GM12878 (cell line): ENCODE measurements around the gene ZNF678. TPM values are rescaled to one million over a fixed set of nuclear protein-coding genes. Genes with fewer than 3 reads are reported as not detected.

Experiments
- ATAC-seq: fragments of 200-7000 bp; cut with Tn5 transposase; 3 replicates; pipeline ENCODE4 v1.9.1; 2020; ENCODE audit warnings: mild to moderate bottlenecking, moderate library complexity
- BruUV-seq: library from RNA; stranded (reverse); fragments of 400-500 nt; replicated peaks from 2 replicates; lab custom pipeline; 2021; lab: Mats Ljungman, UMichigan
- CTCF ChIA-PET: fragments of 300-600 bp; sonication (Branson Sonifier 250); formaldehyde crosslinking; extraction: SDS; loops from one replicate; lab custom pipeline; 2021; ENCODE audit warnings: inconsistent platforms; lab: Yijun Ruan, JAX
- POLR2A ChIA-PET: fragments of 350-600 bp; formaldehyde crosslinking; extraction: SDS; loops from one replicate; lab custom pipeline; 2021; ENCODE audit warnings: inconsistent platforms; lab: Charles Lee
- RAD21 ChIA-PET: fragments of 300-600 bp; sonication (Branson Sonifier 250); formaldehyde crosslinking; loops from one replicate; lab custom pipeline; 2023; ENCODE audit warnings: antibody characterized with exemption; ENCODE audit not compliant: unreplicated experiment; lab: Charles Lee
- SMC1A ChIA-PET: fragments of 300-600 bp; sonication (Branson Sonifier 250); formaldehyde crosslinking; loops from one replicate; lab custom pipeline; 2023; ENCODE audit not compliant: unreplicated experiment, uncharacterized antibody; lab: Charles Lee
- DNase-seq: peaks from one replicate; pipeline ENCODE4 v3.0.0-alpha.2; 2011; ENCODE audit warnings: low read depth, low spot score
- FAIRE-seq: peaks from 3 replicates; lab custom pipeline; 2011; peaks lifted over from hg19 to GRCh38; lab: Jason Lieb, UNC
- H2AFZ ChIP-seq: 2 replicates; pipeline ENCODE4 v1.6.0; 2011; ENCODE audit warnings: low read depth, low read length, control low read depth; ENCODE audit not compliant: control insufficient read depth
- H3K27ac ChIP-seq: 2 replicates; pipeline ENCODE4 v1.5.1; 2011; ENCODE audit warnings: control low read depth; ENCODE audit not compliant: control insufficient read depth, insufficient read depth
- H3K27me3 ChIP-seq, 2 experiments: replicated peaks in 1 of 2; 2 replicates each; pipeline versions ENCODE4 v1.6.0 to v1.6.1; 2011; ENCODE audit warnings: low read length in 1 of 2; ENCODE audit not compliant: control insufficient read depth in 2 of 2, insufficient read depth in 2 of 2
- H3K36me3 ChIP-seq, 2 experiments: 2 replicates each; pipeline ENCODE4 v1.5.1; 2011; ENCODE audit warnings: low read length in 1 of 2; ENCODE audit not compliant: control insufficient read depth in 2 of 2, insufficient read depth in 2 of 2
- H3K4me1 ChIP-seq: 2 replicates; pipeline ENCODE4 v1.6.1; 2011; ENCODE audit warnings: mild to moderate bottlenecking, low read length, moderate library complexity, mixed read lengths; ENCODE audit not compliant: control insufficient read depth, insufficient read depth
- H3K4me2 ChIP-seq: 2 replicates; pipeline ENCODE4 v1.6.0; 2011; ENCODE audit warnings: control low read depth; ENCODE audit not compliant: control insufficient read depth, insufficient read depth
- H3K4me3 ChIP-seq: fragments of 200-600 bp; sonication (generic); 2 replicates; pipeline ENCODE4 v1.5.1; 2016
- H3K79me2 ChIP-seq: 2 replicates; pipeline ENCODE4 v1.6.0; 2011; ENCODE audit warnings: low read length; ENCODE audit not compliant: control insufficient read depth, insufficient read depth
- H3K9ac ChIP-seq: 2 replicates; pipeline ENCODE4 v1.8.0; 2011; ENCODE audit warnings: low read length, control low read depth, mixed read lengths; ENCODE audit not compliant: control insufficient read depth, insufficient read depth
- H3K9me3 ChIP-seq: replicated peaks from 3 replicates; pipeline ENCODE4 v1.5.1; 2011; ENCODE audit warnings: mild to moderate bottlenecking, low read length; ENCODE audit not compliant: control insufficient read depth, insufficient read depth
- H4K20me1 ChIP-seq: 2 replicates; pipeline ENCODE4 v1.6.0; 2011; ENCODE audit not compliant: control insufficient read depth, insufficient read depth
- CBFB ChIP-seq: IDR thresholded peaks from 2 replicates; pipeline ENCODE4 v1.6.1; 2016; ENCODE audit warnings: antibody characterized with exemption, low read depth
- CREB1 ChIP-seq: IDR thresholded peaks from 2 replicates; pipeline ENCODE4 v1.6.1; 2012; ENCODE audit warnings: low read depth, mild to moderate bottlenecking, inconsistent platforms
- E2F4 ChIP-seq: IDR thresholded peaks from 2 replicates; pipeline ENCODE4 v1.6.1; 2012; ENCODE audit warnings: low read depth, low read length, improper control_type of control experiment
- KDM1A ChIP-seq: fragments of 200-600 bp; sonication (generic); IDR thresholded peaks from 2 replicates; pipeline ENCODE4 v1.6.1; 2016; ENCODE audit warnings: borderline replicate concordance
- MEF2A ChIP-seq: IDR thresholded peaks from 2 replicates; pipeline ENCODE4 v1.6.1; 2011; ENCODE audit warnings: low read depth, mild to moderate bottlenecking, low read length, moderate library complexity; ENCODE audit not compliant: insufficient read depth
- PAX5 ChIP-seq: IDR thresholded peaks from 2 replicates; pipeline ENCODE4 v1.6.1; 2011; ENCODE audit warnings: low read depth, low read length, borderline replicate concordance
- POLR2A ChIP-seq: IDR thresholded peaks from 2 replicates; pipeline ENCODE4 v1.6.1; 2011; ENCODE audit warnings: low read depth, mild to moderate bottlenecking, low read length
- RAD51 ChIP-seq: fragments of 450-650 bp; IDR thresholded peaks from 2 replicates; pipeline ENCODE4 v1.6.1; 2016; ENCODE audit warnings: moderate library complexity, mild to moderate bottlenecking, inconsistent platforms
- SIX5 ChIP-seq: IDR thresholded peaks from 2 replicates; pipeline ENCODE4 v1.6.1; 2011; ENCODE audit warnings: mild to moderate bottlenecking, low read depth, low read length, moderate library complexity; ENCODE audit not compliant: severe bottlenecking
- SREBF2 ChIP-seq: IDR thresholded peaks from 2 replicates; pipeline ENCODE4 v1.6.1; 2012; ENCODE audit warnings: mild to moderate bottlenecking, low read length
- WRNIP1 ChIP-seq: IDR thresholded peaks from 2 replicates; pipeline ENCODE4 v1.6.1; 2011; ENCODE audit warnings: low read depth, low read length, improper control_type of control experiment, borderline replicate concordance
- ZBTB11 ChIP-seq: fragments of 450-650 bp; formaldehyde crosslinking; IDR thresholded peaks from 2 replicates; pipeline ENCODE4 v1.5.0; 2022; ENCODE audit warnings: mild to moderate bottlenecking, missing genetic modification characterization
- ZSCAN29 ChIP-seq: fragments of 450-650 bp; IDR thresholded peaks from 2 replicates; pipeline ENCODE4 v1.6.1; 2017; ENCODE audit warnings: mild to moderate bottlenecking, moderate library complexity
- WGBS: methylation state at CpG from one replicate; pipeline ENCODE4 v1.1.6; 2016; ENCODE audit warnings: low lambda C conversion rate; ENCODE audit not compliant: insufficient replicate concordance, insufficient coverage; ENCODE audit errors: missing lambda C conversion rate; 5-methylcytosine and 5-hydroxymethylcytosine counted together
- in situ Hi-C: fragments of 300-500 bp; cut with MboI; formaldehyde crosslinking; loops from 9 replicates; pipeline ENCODE4 v1.14.3; 2018; ENCODE audit warnings: mixed read lengths
- intact Hi-C: fragments of 100-400 bp; cut with micrococcal nuclease; formaldehyde crosslinking; loops from one replicate; pipeline ENCODE4 v1.14.2; 2022; ENCODE audit not compliant: unreplicated experiment
- polyA plus RNA-seq, 11 experiments: library from polyadenylated mRNA; depleted of rRNA in 4 of 11; unstranded in 6 of 11; stranded (reverse) in 5 of 11; fragments of >200 nt; fragmentation: Nextera tagmentation in 4 of 11; fragmentation: Illumina TruSeq in 1 of 11; extraction: Ambion mirVana in 4 of 11; extraction: Trizol in 1 of 11; gene quantifications; 1 replicate in 1 of 11; 2 replicates in 10 of 11; pipeline versions ENCODE4 v1.2.1 to v1.2.3, GENCODE V29; 2011 to 2016; ENCODE audit warnings: inconsistent platforms in 2 of 11, missing spikeins in 2 of 11, low read depth in 1 of 11
- total RNA-seq, 4 experiments: library from RNA; depleted of rRNA in 3 of 4; stranded (reverse); fragments of >200 nt in 3 of 4; fragmentation: Illumina TruSeq in 1 of 4; extraction: Trizol in 1 of 4; gene quantifications; 2 replicates each; pipeline versions ENCODE4 v1.2.1 to v1.2.3, GENCODE V29; 2013 to 2021
- TF ChIP-seq, protein P1 (sequence below): IDR thresholded peaks from 2 replicates; pipeline ENCODE4 v1.6.1; 2011; ENCODE audit warnings: mild to moderate bottlenecking, low read depth, low read length, moderate library complexity; ENCODE audit not compliant: insufficient replicate concordance
- TF ChIP-seq, protein P2 (sequence below), 3 experiments: IDR thresholded peaks in 2 of 3; conservative IDR thresholded peaks in 1 of 3; 2 replicates each; pipeline ENCODE4 v1.5.1; 2011; ENCODE audit warnings: low read depth in 3 of 3, low read length in 3 of 3, mild to moderate bottlenecking in 3 of 3, control low read depth in 2 of 3, moderate library complexity in 2 of 3, inconsistent platforms in 1 of 3, mixed read lengths in 1 of 3; ENCODE audit not compliant: control insufficient read depth in 2 of 3, insufficient read depth in 1 of 3; ENCODE audit errors: extremely low read depth in 1 of 3

Gene ZNF678
- total and polyA plus RNA-seq, 10 of the 15 experiments (the other 5 are each of a cell fraction or from before 2014, with no cell fraction given) = 1.4 to 10.4 (median 3.5) TPM

GRCh38 chr1:227541129-227541528, 22.2 kb upstream of the ZNF678 start (continued):
- no peak for TF ChIP-seq E2F4
- TF ChIP-seq, protein P1, sequence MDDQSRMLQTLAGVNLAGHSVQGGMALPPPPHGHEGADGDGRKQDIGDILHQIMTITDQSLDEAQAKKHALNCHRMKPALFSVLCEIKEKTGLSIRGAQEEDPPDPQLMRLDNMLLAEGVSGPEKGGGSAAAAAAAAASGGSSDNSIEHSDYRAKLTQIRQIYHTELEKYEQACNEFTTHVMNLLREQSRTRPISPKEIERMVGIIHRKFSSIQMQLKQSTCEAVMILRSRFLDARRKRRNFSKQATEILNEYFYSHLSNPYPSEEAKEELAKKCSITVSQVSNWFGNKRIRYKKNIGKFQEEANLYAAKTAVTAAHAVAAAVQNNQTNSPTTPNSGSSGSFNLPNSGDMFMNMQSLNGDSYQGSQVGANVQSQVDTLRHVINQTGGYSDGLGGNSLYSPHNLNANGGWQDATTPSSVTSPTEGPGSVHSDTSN = no peak
- no peak for TF ChIP-seq SREBF2
- TF ChIP-seq ZSCAN29 = no peak
- TF ChIP-seq, all 136 proteins: peak for 0

GRCh38 chr1:227541796-227542152, 21.6 kb upstream of the ZNF678 start:
- DNase-seq (no peak), FAIRE-seq (no peak), ATAC-seq (no peak)
- intact Hi-C loops = loop anchor here (1.0 to 10.0 kb wide), 3 partner anchors 22 to 403 kb away; partner anchors contain the start of genes WNT9A and ZNF678
- peak overlapping the region; percentile 87; the same call in 1 of the 2 replicates for H3K4me2 ChIP-seq
- SMC1A ChIA-PET = no interaction called here
- CTCF ChIA-PET = interaction anchor here (0.6 to 3.6 kb wide), 3 partner anchors 19 to 976 kb away, joined by 3 to 21 read pairs (median 3); no protein-coding TSS in a partner anchor
- peaks cover 3% of the 10 kb centered on the region; the same call in 1 of the 2 replicates for H3K4me1 ChIP-seq
- BruUV-seq = no TSS peak
- no peaks in the 10 kb centered on the region for H3K36me3 ChIP-seq
- POLR2A ChIA-PET = no interaction called here
- H3K4me3 ChIP-seq = peak overlapping the region; percentile 58; the same call in 1 of the 2 replicates
- H3K9me3 ChIP-seq = no peaks in the 10 kb centered on the region; the same call in 2 of the 3 replicates
- RAD21 ChIA-PET = no interaction called here
- H3K9ac ChIP-seq = no peak overlapping the region
- H3K27ac ChIP-seq = no peak overlapping the region
- 54% methylated on average over 23 of the region's 32 CpGs for WGBS
- in situ Hi-C loops = no loop called here
- H2AFZ ChIP-seq = peak overlapping the region; percentile 86
- H3K27me3 ChIP-seq = no peaks in the 10 kb centered on the region
- no peaks in the 10 kb centered on the region for H3K79me2 ChIP-seq
- H4K20me1 ChIP-seq = no peaks in the 10 kb centered on the region
- no peak for TF ChIP-seq KDM1A
- TF ChIP-seq, protein P2, sequence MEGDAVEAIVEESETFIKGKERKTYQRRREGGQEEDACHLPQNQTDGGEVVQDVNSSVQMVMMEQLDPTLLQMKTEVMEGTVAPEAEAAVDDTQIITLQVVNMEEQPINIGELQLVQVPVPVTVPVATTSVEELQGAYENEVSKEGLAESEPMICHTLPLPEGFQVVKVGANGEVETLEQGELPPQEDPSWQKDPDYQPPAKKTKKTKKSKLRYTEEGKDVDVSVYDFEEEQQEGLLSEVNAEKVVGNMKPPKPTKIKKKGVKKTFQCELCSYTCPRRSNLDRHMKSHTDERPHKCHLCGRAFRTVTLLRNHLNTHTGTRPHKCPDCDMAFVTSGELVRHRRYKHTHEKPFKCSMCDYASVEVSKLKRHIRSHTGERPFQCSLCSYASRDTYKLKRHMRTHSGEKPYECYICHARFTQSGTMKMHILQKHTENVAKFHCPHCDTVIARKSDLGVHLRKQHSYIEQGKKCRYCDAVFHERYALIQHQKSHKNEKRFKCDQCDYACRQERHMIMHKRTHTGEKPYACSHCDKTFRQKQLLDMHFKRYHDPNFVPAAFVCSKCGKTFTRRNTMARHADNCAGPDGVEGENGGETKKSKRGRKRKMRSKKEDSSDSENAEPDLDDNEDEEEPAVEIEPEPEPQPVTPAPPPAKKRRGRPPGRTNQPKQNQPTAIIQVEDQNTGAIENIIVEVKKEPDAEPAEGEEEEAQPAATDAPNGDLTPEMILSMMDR (IDR thresholded peaks at IDR 0.05 in 2 of 3, conservative IDR thresholded peaks at IDR 0.05 in 1 of 3; ENCODE audit: control insufficient read depth in 2 of 3, extremely low read depth in 1 of 3, insufficient read depth in 1 of 3, low read depth in 3 of 3, low read length in 3 of 3) = no peak
- TF ChIP-seq CREB1 = no peak
- TF ChIP-seq PAX5 = no peak
- TF ChIP-seq CBFB = no peak
- no peak for TF ChIP-seq POLR2A
- TF ChIP-seq SIX5 = no peak
- no peak for TF ChIP-seq ZBTB11 (CRISPR knock-in tag)
- TF ChIP-seq WRNIP1 = no peak
- no peak for TF ChIP-seq MEF2A
- no peak for TF ChIP-seq RAD51
